HG02798 (cell line): ENCODE results near the gene SWT1.
"Not testable (repeated sequence)": the region's sequence is repeated elsewhere in the genome, so short reads cannot be mapped to it uniquely, and the experiment has no call there.

Experiments
- ATAC-seq: cut with Tn5 transposase; IDR thresholded peaks from one replicate; pipeline ENCODE4 v1.9.1; 2021; ENCODE audit warnings: mild to moderate bottlenecking; ENCODE audit not compliant: unreplicated experiment, poor library complexity

Gene SWT1

DNA sequence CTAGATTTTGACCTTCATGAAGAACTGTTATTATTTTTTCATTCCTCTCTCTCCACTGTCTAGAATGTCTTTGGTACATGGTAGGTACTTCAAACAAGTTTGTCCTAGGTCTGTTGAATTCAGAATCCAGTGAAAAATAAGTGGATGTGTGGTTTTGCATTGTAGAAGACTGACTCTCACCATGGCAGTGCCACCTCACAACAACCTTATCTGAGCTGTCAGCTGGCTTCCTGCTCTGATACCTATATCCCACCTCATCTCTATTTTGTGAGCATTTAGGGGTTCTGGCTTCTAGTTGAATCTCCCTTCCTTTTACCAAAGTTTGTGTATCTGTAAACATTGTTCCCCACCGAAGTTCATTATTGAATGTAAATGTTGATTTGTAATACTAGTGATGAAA, 9.1 kb downstream of the SWT1 start:
- ATAC-seq = no peak

DNA sequence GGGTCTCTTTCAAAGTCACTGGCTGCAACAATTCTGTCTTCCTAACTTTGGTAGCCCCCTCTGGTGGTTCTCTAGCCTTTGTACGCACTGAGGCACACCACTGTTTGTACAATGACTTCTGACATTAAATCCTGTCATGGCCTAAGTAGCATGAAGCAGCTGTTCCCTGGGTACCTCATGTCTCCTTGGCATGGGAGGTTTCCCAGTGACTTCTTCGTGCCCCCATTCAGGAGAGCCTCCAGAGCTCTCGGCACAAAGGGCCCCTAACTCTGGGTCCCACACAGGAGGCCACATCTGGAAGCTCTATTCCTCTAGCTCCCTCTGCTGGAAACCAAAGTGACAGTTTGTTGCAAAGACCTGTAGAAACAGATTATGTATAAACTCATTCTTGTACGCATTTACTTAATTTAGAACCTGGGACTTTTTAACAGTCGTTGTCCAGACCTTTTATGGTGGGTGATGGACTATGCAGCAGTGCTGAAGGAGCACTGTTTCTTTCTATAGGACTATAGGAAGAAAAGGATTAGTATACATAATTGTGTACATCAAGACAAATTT, 13.4 kb downstream of the SWT1 start:
- peak; percentile 82 for ATAC-seq

DNA sequence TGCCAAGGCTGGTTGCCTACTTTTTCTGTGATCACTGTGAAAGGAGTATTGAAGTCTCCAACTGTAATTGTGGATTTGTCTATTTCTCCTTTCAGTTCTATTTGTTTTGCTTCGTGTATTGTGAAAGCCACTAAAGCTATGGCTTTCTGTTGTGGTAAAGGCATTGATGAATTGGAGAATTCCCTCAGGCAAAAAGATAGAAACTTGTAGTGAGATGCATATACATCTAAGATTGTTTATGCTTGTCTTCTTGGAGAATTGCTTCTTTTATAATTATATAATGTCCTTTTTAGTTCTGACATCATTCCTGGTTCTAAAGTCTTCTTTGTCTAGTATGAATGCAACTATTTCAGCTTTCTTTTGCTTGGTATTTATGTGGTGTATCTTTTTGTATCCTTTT, 36.8 kb downstream of the SWT1 start:
- no peak for ATAC-seq

DNA sequence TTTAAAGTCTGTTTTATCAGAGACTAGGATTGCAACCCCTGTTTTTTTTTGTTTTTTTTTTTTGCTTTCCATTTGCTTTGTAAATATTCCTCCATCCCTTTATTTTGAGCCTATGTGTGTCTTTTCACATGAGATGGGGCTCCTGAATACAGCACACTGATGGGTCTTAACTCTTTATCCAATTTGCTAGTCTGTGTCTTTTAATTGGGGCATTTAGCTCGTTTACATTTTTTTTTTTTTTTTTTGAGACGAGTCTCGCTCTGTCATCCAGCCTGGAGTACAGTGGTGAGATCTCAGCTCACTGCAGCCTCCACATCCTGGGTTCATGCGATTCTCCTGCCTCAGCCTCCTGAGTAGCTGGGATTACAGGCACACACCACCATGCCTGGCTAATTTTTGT, 41.7 kb downstream of the SWT1 start:
- not testable (repeated sequence) for ATAC-seq

- no peak for ATAC-seq
Measured at GRCh38 chr1:185200889-185201288, 43.9 kb downstream of the SWT1 start.

DNA sequence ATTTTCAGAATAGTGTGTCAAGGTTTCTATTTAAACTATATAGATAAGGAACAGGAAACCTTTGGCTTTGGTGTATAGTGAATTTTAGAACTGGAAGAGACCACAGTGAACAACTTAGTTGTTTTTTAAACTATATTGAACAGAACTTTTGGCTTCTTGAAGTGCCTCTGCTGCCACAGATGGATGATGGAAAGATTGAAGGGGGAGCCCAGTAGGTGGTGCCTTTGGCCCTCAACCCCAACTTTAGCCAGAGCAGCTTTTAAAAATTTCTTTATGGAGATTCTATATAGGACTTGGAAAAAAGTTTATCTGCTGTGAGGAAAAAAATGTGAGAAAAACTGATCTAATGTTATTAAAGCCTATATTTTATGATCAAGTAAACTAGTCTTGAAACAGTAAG, 50.2 kb downstream of the SWT1 start:
- no peak for ATAC-seq

GRCh38 chr1:185207980-185208602, 51.1 kb downstream of the SWT1 start:
- ATAC-seq = no peak

DNA sequence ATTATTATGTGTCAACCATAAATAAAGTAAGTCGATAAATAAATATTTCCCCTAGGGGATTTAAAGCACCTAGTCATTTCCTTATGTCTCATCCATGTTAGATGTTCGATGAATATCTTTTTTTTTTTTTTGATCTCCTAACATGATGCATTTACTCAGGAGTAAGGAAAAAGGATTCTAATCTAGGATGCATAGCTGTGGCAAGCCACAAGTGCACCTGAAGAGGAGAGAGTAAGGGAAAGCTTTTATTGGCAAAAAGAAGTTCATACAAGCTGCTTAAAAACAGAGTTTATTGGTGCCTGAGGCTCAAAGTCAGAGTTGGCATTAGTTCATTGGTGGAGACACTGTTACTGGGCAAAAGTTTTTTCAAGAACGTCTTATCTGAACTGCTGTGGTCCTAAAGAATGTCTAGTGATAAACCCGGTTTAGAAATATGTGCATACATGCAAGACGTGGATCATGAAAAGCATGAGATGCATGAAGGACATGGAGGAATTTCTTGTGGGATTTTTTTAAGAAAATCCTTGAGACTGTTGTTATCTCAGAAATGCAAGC, 51.7 kb downstream of the SWT1 start:
- no peak for ATAC-seq

- ATAC-seq = not testable (repeated sequence)
Measured at GRCh38 chr1:185209357-185209756, 52.4 kb downstream of the SWT1 start.

- ATAC-seq = no peak
Measured at GRCh38 chr1:185213091-185213490, 56.1 kb downstream of the SWT1 start.

DNA sequence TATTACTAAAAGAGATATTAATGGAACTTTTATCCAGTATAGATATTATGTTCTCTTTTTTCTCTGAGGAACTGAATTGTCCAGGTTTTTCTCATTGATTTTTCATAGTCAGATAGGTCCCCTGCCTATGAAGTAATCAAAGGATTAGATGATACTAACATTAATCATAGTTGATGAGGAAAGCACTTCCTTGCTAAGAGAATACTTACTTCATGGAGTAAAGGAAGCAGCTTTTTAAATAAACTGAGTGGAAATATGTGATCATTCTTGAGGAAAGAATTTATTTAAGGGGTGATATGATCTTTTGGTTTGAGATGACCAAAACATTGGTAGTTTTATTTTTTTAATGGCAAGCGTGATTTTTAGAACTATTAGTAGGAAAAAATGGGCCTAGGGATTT, 58.9 kb downstream of the SWT1 start:
- no peak for ATAC-seq

DNA sequence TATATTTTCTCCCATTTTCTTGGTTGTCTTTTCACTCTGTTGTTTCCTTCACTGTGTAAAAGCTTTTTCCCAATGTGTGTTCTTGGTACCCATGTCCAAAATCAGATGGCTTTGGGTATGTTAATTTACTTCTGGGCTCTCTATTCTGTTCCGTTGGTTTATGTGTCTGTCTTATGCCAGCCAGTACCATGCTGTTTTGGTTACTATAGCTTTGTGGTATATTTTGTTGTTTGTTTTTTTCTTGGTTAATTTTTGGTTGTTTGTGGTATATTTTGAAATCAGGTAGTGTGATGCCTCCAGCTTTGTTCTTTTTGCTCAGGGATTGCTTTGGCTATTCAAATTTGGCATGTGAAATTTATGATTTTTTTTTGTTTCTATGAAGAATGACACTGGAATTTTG, 67.2 kb downstream of the SWT1 start:
- no peak for ATAC-seq

GRCh38 chr1:185227161-185227560, 70.2 kb downstream of the SWT1 start:
- ATAC-seq = no peak

DNA sequence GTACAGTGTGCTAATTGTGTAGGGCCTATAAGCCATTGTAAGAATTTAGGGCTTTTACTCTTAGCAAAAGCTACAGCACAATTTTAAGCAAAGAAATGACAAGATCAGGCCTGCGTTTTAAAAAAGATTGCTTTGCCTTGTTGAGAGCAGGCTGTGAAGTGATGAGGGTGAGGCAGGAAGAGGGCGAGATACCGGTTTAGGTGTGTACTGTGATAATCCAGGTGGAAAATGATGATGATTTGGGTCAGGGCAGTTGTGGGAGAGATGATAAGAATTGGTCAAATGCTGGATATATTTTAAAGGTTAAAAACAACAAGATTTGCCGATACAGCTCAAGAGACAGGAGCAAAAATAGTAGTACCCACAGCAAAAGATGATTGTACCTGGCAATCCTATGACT, 72.0 kb downstream of the SWT1 start:
- no peak for ATAC-seq

DNA sequence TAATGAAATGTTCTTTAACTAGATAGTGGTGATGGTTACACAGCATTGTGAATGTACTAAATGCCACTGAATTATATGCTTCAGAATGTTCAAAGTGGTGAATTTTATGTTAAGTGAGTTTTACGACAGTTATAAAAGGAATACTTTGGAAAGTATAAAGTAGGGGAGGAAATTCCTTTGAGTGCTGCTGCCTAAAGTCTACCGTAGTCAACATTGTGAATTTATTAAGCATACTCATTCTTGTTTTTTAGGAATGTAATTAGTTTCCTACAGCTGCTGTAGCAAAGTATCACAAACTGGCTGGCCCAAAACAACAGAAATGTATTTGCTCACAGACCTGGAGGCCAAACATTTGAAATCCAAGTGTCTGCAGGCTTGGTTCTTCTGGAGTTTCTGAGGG, 73.0 kb downstream of the SWT1 start:
- no peak for ATAC-seq

GRCh38 chr1:185232874-185233273, 75.9 kb downstream of the SWT1 start:
- ATAC-seq = no peak

GRCh38 chr1:185234183-185234582, 77.2 kb downstream of the SWT1 start:
- not testable (repeated sequence) for ATAC-seq

GRCh38 chr1:185237176-185237575, 80.2 kb downstream of the SWT1 start:
- not testable (repeated sequence) for ATAC-seq

- ATAC-seq = no peak
Measured at GRCh38 chr1:185237661-185238060, 80.7 kb downstream of the SWT1 start.

DNA sequence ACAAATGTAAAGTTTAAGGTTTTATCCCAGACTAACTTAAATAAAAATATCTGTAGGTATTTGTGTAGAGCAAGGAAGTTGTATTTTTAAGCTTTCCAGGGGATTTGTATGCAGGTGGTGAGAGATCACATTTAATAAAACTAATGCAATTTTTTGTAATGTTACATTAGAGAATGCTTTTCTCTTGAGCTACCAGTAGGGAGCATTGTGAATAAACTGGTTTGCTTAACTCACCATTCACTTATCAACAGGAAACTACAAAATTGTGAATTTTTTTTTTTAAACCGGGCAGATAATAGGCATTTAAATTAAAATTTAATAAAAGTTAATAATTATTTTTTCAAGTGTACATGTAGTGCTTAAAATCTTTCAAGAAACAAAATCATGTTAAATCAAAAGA, 81.5 kb downstream of the SWT1 start:
- no peak for ATAC-seq

GRCh38 chr1:185239861-185240260, 82.9 kb downstream of the SWT1 start:
- ATAC-seq = no peak

DNA sequence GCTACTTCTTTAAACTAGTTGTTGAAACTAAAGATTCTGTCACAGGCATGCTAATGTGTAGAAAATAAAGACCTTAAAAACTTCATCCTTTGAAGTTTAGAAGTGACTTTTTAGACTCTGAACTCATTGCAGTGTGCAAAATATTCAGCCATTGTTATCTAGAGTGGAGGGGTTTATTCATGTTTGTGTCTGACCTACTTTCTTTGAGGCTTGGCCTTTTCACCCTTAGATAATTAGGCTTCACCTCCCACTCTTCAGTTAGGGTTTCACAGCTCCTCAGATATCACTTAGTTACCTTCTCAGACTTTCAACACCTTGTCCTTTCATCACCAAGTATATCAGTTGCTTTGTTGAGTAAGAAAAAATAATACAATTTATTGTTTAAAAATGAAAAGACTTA, 84.2 kb downstream of the SWT1 start:
- no peak for ATAC-seq
